Skeletal muscle cell (primary cell): ENCODE data around the gene CLTCL1.

ENCODE experiments used
- DNase-seq: peaks from one replicate; pipeline ENCODE4 v3.0.0-alpha.2; 2010; ENCODE audit warnings: low read depth
- H3K4me3 ChIP-seq: 2 replicates; pipeline ENCODE4 v1.5.1; 2011; ENCODE audit warnings: low read depth, mild to moderate bottlenecking, control low read depth, low read length, moderate library complexity

Gene CLTCL1

DNA sequence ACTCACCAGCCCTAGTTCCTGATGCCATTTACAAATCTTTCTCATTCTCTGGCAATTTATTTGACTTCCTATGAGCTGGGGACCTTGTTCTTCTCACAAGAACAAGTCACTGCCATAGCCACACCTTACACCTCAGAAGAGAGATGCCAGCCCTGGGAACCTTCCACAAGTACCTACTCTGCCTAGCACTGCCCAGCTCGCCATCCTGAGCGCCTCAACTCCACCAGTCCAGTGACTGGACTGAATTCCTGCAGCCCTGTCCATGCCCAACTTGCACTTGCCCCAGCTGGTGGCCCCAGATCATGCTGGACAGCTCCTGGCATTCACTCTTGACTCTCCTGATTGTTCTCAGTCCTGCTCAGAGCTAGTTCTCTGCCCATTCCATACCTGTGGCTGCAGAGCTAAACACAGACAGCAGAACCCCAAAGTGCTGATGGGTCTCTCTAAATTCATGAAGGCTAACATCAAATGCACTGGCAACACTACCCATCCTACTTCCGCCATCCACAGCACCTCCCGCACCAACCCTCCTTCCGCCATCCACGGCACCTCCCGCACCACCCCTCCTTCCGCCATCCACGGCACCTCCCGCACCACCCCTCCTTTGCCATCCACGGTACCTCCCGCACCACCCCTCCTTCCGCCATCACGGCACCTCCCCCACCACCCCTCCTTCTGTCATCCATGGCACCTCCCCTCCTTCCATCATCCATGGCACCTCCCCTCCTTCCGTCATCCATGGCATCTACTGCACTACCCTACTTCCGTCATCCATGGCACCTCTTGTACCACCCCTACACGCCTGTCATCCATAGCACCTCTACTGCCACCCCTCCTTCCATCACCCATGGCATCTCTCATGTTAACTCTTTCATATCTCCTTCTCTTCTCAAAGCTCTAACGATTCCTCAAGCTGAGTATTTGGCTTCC, 89.4 kb downstream of the CLTCL1 start:
- no peak for DNase-seq
- no peak overlapping the region for H3K4me3 ChIP-seq

DNA sequence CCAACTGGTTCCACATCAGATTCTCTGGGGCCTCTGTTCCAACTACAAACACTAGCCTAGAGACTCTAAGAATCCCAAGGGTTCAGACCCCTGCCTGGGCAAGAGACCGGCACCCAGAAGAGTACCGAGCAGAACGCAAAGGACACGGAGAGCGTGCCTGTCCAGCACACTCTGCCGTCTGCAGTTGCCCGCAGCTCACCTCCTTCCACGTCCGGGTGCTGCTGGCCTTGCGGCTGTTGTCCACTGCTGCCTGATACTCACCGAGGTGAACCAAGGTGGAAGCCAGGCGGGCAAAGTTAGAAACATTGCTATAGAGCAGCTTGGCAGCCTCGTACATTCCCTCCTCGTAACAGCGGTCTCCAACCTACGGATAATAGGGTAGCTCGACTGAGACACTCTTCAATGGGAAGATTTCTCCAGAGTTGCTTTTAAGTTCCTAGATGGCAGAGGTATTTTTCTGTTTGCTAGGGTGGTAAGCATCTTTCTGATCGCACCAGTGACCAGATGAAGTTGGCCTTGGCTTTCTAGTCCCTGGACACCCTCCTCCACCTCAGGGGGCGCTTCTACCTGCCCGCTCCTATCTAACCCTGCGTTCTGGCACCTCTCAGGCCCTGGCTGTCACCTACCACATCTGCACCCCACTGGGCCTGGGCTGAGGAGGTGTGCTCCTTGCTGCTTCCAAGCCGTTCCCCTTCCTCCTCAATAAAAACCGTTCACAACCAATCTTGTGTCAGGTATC, 90.2 kb downstream of the CLTCL1 start:
- no peak overlapping the region for H3K4me3 ChIP-seq
- no peak for DNase-seq

DNA sequence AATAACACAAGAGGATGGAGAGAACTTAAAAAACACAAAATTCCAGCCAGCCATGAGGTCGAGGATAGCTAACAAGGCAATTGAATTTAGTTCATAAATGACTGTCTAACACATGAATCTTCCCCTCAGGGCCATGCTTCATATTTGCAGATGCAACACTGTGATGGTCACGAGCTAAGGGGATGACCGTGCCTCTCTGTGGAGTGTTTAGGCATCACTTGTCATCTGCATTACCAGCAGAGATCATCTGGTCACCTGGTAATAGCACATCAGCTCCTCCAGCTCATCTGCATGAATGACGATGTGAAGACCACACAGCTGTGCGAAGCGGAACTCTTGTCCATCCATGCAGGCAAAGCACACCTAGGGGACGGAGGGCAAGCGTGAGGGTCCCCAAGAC, 92.0 kb downstream of the CLTCL1 start:
- no peak for DNase-seq
- no peak overlapping the region for H3K4me3 ChIP-seq

- DNase-seq = no peak
- H3K4me3 ChIP-seq = no peak overlapping the region
These were observed 93.3 kb downstream of the CLTCL1 start for GRCh38 chr22:19197997-19198865.

- no peak overlapping the region for H3K4me3 ChIP-seq
- DNase-seq = no peak
These were observed 94.5 kb downstream of the CLTCL1 start for GRCh38 chr22:19196841-19197612.

DNA sequence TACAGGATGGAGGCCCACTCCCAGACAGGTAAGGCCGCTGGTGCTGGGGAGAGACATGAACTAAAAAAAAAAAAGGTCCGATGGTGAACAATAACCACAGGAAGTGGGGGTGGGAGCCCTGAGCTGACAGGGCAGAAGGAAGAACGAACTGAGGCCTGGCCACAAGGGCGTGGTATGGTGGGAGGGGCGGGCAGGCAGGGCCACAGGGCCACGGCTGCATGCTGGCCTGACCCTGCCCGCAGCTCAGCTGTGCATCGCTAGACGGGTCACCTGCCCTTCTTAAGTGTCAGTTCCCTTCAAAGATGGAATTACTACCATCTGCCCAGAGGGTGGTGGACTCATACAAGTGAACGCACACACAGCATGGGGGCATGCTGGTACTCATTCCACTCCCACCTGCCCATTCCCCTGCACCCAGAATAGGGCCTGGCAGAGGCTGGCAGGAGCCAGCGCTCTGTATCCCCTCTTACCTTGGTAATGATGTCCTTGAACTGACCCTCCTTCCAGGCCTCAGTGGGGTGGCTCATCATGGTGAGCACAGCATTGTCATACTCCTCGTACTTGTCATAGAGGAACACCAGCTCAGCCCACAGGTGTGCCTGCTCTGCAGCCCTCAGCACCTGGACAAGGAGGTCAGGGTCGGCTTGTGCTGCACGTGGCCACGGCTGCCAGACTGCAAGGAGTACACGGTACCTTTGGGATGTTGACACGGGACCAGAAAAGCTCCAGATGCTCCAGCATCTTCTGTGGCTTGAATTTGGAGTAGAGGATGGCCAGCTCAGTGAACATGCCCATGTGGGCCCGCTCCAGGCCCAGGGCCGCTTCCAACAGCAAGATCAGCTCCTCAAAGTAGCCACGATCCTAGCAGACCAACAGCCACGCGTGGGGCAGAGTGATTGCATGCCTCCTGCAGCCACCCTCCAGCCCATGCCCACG, 95.5 kb downstream of the CLTCL1 start:
- H3K4me3 ChIP-seq = no peak overlapping the region
- DNase-seq = no peak

GRCh38 chr22:19194766-19195536, 96.6 kb downstream of the CLTCL1 start:
- H3K4me3 ChIP-seq = no peak overlapping the region
- DNase-seq = no peak

GRCh38 chr22:19193879-19194278, 97.6 kb downstream of the CLTCL1 start:
- DNase-seq = no peak
- no peak overlapping the region for H3K4me3 ChIP-seq

DNA sequence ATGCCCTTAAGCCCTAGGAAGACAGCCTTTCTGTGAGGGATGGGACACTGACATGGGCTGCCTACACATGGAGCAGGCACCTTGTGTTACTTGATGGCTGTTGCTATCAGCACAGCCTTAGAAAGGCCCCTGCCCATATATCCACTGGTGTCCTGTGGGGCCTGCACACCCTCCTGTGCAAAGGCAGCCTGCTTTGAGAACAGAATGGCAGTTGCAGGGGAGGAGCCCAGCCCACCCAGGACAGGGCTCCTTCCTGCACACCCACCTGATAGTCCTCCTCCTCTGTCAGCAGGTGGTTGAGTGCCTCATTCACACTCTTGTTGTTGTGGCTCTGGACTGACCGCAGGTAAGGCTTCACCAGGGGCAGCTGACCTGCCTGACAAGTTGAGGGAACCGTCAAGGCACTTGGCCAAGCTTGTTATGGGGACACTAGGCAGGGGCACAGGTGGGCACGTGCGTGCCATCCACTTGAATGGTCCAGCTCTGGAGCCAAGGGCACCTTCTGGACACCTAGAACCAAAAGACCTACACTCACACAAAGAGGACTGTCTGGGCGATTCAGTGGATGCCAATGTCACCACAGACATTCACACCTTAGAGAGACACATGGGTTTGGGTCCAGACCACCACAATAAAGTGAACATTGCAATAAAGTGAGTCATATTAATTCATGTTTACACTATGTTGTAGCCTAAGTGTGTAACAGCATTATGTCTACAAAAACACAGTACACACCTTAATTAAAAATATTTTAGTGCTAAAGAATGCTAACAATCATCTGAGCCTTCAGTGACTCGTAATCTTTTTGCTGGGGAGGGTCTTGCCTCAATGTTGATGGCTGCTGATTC, 103.6 kb downstream of the CLTCL1 start:
- DNase-seq = no peak
- no peak overlapping the region for H3K4me3 ChIP-seq

DNA sequence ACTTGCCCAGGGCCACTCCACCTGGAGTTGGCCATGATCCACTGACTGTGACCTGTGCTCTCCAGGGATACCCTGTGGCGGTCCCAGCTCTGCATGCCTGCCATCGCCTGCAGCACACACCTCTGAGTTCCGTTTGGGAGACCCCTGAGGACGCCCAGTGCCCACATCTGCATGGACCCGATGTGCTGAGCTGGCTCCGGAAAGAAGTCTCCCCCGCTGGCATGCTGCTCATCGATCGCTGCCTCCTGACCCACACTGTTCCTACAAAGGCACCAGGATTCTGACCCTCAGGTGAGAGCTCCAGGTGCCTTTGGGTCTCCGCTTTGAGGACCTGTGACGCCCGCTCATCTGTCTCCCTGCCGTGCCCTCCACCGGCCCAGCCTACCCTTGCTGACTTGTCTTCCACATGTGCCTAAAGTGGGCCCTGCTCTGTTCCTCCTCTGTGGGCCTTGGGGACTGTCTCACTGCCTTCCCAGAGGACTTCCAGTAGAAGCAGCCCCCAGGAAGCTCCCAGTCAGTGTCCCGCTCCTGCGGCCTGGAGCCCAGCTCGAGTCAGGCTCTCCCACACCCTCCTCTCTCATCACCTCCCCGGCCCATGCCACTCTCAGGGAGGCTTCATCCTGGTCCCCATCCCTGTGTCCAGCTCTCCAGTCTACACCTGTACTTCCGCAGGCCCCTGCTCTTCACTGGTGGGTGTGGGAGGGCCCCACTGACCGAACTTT, 107.1 kb downstream of the CLTCL1 start:
- no peak overlapping the region for H3K4me3 ChIP-seq

DNA sequence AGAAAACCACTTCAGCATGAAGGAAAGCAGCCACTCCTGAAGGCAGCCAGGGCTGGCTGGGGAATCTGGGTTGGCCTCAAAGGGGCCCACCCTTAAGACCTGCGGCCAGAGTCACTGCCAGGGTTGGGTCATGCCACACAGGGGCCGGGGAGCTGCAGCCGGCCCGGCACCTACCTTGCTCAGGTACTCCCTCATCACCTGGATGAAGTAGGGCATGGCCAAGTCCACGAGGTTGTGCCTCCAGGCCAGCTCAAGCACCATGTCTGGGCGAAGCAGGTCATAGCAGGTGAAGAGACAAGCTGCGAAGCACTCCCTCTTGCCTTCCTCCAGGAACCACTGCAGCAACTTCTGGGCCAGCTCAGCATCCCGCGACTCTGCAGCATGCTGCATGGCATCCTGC, 108.3 kb downstream of the CLTCL1 start:
- H3K4me3 ChIP-seq = no peak overlapping the region
- no peak for DNase-seq

More for the DNA sequence above, 107.1 kb downstream of the CLTCL1 start:
- DNase-seq = no peak

DNA sequence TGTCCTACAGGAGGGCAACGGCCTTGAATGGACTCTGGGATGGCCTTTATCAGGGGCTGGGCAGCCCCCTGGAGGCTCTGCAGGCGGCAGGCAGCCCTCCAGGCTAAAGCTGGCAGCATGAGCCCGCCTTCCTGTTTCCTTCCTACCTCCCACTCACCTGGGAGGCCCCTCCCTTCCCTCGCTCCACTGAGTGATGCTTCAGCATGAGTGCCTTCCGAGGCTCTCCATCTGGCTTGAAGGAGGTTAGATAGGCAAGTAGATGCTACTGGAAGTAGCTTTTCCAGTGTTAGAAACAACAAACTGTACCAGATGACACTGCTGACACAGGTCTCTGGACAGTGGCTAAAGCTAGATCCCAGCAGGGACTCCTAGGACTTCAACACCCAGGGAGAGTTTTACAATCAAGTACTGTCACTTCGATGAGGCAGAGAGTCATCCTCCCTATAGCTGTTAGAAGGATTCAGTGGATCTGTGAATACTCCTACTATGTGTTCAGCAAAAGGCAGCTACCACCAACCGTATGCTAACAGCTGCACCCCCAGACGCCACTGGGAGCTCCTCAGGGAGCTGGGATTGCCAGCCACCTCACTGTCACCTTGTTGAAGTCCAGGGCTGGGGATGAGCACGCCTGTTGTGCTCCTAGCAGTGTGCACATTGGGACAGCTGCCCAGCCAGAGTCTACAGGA, 108.9 kb downstream of the CLTCL1 start:
- DNase-seq = no peak
- H3K4me3 ChIP-seq = no peak overlapping the region

DNA sequence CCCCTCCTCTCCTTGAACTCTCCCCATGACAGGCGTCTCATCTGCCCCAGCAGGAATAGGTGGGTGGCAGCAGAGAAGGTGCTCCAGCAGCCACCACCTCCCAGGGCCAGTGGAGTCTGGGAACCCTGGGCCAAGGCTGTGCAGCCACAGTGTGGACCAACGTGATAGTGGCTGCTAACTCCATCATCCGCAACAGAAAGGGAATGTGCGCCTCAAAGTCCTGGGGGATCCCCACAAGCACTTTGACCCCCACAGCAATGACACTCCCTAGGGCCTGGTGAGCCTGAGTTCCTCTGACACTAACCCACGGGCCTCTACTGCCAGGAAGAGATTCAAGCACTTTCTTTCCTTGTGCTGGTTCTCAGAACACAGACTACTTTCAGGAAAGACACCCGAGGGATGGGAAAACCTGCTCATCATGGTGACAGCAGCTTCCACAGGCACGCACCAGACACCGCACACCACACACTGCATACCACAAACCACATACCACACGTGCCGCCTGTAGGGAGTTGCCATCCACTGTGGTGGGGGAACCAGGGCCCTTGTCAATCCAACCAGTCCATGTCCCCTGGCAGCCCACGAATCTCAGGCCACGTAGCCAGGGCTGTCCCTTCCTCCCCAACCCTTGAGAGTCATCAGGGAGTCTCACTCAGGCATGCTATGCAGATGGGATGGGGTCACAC, 109.6 kb downstream of the CLTCL1 start:
- no peak overlapping the region for H3K4me3 ChIP-seq
- DNase-seq = no peak

DNA sequence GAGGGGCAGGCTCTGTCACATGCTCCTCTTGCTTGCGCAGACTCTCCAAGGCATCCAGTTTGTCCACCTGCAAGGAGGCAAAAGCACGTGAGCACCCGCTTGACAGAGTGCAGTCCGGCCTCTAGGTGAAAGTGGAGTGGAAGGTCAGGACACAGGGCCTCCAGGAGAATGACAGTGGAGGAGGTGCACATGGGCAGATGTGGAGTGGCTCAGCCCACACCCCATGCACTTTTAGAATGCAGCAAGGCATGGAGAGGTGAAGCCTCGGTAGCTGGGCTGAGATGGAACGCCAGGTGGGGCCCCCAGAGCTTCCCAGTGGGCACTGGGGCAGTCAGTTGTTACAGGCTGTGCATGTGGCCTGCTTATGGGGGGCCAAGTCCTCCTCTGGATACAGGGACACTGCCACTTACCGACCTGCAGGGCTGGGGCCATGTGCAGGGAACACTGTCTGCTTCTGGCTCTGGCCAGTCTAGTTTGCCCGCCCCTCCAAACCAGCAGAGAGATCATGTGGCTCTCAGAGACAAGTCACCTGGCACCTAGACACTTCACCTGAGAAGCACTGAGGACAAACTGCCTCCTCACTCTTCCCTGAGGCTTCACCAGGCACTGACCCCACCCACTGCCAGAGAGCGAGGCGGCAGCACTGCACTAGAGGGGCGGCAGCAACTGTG, 110.6 kb downstream of the CLTCL1 start:
- no peak overlapping the region for H3K4me3 ChIP-seq
- no peak for DNase-seq
